GM18858 (cell line): ENCODE data around the gene GCN1.
A peak's percentile ranks its signal among the peaks of the same experiment; 100 is the strongest.

Source experiments
- ATAC-seq: cut with Tn5 transposase; IDR thresholded peaks from one replicate; pipeline ENCODE4 v1.9.1; 2021; ENCODE audit not compliant: unreplicated experiment

Gene GCN1

GRCh38 chr12:120098756-120099470, 95.6 kb downstream of the GCN1 start:
- no peak for ATAC-seq

DNA sequence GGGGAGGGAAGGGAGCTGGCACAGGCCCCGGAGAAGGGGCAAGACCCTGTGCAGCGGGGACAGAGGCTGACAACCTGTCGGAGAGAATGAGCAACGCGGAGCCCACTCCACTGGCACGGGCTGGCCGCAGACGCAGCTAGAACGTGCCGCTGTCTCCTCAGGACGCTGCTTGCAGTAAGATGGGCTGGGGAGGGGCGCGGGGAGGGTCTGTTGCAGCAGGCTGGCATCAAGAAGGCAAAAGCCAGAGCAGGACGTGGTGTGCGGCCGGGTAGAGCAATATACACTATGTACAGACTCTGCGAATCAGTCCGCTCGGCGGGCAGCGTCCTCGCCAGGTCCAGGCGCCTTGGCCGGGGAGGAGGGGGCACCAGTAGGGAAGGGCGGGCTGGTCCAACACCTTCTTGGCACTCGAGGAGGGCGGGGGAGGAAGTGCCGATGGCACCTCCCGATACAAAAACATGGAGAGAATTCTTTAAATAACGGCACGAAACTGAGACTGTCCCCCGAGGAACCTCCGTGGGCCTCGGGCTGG, 97.8 kb downstream of the GCN1 start:
- no peak for ATAC-seq

GRCh38 chr12:120095736-120096135, 98.8 kb downstream of the GCN1 start:
- no peak for ATAC-seq

GRCh38 chr12:120095331-120095730, 99.2 kb downstream of the GCN1 start:
- ATAC-seq: no peak

DNA sequence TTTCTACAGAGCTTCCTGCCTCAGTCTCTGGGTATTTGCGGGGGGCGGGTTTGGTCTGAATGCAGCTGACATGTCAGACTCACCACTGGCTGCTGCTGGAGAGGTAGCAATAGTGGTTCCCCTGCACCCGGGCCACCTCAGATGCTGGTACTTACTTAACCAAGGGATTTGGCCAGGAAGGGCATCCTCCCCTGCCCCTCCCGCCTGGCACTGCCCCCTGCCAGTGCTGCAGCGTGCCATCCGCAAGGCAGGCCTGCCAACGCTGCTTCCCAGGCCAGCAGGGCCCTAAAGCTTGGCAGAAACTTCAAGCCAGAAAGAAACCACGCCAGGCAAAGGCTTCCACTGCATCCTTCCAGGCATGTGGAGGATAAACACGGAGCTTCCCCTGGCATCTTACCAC, 100.0 kb downstream of the GCN1 start:
- ATAC-seq: no peak

- no peak for ATAC-seq
These were observed 100.7 kb downstream of the GCN1 start for GRCh38 chr12:120093592-120094355.

- no peak for ATAC-seq
These were observed 101.3 kb downstream of the GCN1 start for GRCh38 chr12:120093336-120093591.

DNA sequence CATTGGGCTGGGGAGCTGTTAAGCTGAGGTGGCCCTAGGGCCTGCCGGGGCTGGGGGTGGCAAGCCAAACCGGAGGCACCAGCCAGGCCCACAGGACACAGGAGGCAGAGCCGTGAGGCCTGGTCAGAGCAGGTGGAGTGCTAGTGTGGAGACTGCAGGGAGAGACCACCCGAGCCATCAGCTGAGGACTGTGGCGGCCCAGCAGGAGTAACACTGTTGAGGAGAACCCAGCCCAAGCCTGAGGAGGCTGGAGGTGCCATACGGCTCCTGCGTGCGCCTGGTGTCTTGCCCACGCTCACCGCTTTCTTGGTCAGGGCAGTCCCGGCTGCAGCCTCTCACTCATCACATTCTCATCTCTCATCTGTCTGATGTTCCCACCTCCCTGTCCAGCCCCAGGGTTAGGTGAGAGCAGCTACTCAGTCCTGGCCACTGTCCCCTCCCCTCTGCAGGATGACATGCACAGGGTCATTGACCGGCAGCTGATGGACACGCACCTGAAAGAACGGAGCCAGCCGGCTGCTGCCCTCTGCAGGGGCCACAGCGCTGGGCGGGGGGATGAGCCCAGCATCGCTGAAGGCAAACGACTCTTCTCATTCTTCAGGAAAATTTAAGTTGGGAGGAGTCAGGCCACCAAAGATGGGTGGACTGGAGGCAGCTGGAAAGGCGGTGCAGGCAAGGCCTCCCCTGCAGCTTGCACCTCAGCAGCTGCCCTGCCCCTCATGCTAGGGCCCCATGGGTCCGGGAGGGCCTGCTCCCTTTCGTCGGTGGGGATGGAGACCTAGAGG, 101.8 kb downstream of the GCN1 start:
- no peak for ATAC-seq

DNA sequence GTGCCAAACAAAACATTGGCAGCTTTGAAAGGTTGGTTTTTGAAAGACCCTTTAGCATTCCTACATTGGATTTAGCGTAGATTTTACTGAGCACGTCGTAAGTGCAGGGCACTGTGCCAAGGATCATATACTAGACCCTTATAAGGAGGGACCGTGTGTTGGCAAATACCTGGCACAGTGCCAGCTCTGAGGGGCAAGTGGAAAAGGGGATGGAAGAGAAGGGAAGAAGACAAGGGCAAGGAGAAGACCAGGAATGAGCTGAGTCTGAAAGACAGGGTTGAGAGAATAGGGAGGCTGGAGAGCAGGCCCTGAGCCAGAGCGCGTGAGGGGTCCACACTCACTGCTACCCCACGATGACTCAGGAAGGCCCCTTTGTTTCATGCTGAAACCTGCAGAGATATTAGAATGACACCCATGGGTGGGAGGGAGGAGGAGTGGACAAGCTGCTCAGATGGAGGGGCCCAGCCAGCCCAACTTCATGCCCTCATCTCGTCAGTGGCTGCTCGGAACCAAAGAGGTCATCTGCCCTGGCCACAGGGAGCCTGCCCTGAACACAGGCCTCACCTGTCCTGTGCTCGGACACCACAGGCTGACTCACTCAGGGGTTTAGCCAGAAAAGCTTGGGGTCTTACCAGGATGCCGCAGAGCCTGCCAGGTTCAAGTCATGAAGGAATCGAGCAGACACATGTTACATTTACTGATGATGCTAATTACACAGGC, 103.0 kb downstream of the GCN1 start:
- no peak for ATAC-seq

DNA sequence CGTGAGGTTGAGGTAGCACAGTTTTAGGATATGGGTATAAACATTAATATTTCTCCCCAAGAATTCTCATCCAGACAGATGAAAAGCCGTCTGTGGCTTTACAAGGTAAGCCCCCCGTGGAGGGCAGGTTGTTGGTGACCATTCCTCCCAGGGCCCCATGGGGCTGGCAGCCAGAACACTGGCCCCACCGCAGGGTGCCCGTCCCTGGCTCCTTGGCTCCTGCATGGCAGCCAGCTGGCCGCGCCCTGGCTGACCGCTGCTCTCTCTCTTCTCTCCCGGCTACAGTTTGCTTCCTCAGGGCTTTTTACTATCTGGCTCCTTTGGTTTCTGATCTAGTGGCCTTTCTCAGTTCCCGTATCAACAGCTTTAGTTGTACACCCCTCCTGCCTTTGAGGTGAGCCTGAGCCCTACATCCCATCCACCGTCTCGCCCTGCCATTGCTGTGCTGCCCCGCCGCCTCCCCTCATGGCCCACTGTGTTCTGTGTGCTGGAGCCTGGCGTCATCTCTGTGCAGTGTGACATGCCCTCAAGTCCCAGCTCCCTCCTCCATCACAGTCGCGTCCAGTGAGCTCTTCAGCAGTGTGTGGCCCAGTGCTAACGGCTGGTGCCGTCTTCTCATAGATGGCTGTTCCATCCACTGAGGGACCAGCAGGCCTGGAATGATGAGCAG, 103.8 kb downstream of the GCN1 start:
- no peak for ATAC-seq

DNA sequence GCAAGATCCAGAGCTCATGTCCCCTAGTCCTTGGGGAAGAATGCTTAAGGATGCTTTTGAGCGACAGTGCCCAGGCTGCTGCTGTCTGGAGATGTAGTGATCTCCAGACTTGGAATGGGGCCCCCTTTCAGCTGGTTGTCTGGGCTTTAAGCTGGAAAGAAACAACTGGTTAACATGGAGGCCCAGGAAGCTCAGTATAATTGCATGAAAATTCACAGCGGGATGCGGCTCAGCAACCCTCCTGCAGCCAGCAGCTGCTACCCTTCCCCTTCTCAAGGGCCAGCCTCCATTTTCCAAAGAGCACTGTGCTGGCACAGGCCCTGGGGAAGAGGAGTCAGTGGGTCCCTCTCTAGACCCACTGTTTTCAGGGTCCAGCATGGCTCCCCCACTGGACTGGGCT, 104.3 kb downstream of the GCN1 start:
- ATAC-seq: no peak

- no peak for ATAC-seq
These were observed 104.7 kb downstream of the GCN1 start for GRCh38 chr12:120089796-120090195.

GRCh38 chr12:120089105-120089504, 105.4 kb downstream of the GCN1 start:
- no peak for ATAC-seq

DNA sequence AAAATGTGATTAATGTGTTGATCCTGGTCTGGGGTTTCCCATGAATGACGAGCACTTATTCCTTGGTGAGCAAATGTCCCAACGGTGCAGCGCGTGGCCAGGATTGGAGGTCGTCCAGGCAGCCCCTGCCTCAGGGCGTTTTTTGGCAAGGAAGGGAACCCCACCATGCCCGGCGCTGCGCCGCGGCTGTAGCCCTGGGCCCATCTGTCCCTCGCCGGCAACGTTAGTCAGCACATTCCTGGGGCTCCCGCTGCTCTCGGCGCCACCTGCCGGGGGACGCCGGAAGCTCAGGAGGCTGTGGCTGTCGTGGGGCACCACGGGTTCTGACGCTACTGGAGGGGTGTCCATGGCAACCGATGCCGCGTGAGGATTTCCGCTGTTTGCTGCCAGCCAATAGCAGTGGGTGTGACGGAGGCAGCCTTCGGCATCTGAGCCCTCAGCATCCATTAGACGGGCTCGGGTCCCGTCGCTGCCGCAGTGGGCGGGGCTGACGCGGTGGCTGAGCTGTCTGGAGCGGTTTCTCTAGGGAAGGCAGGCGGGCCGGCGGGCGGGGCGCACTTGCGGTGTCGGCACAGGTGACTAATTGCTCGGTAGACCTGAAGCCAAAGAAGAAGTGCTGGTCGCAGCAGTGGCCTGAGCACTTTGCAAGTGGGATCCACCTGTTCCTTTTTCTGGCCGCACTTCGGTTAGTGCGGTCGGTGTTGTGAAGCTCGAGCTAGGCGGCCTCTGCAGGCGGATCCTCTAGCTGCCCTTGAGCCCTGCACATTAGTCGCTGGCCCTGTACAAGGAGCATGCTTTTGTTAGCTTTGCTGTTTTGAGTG, 107.5 kb downstream of the GCN1 start:
- peak; percentile 86 for ATAC-seq

GRCh38 chr12:120085920-120086645, 108.4 kb downstream of the GCN1 start:
- ATAC-seq: no peak

DNA sequence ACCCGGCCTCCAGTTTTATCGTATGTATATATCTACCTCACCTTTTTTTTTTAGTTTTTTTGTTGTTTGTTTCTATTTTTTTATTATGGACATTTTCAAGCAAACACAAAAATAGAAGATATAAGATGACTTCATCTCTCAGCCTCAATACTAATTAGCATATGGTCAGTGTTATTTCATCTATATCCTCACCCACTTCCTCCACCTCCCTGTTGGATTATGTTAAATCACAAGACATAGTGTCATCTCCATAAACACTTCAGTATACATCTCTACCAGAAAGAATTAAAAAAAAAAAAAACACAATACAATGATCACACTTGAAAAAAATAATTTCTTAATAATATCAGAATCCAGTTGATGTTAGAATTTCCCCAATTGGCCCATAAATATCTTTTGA, 112.9 kb downstream of the GCN1 start:
- no peak for ATAC-seq

GRCh38 chr12:120079411-120080400, 114.8 kb downstream of the GCN1 start:
- ATAC-seq: no peak

- no peak for ATAC-seq
These were observed 115.6 kb downstream of the GCN1 start for GRCh38 chr12:120078868-120079267.
